Gastrocnemius medialis (tissue), 4 donors: ENCODE measurements around the gene NR1H3. TPM values are rescaled to one million over a fixed set of nuclear protein-coding genes. Genes with fewer than 3 reads are reported as not detected.
"Not testable (repeated sequence)": the region's sequence is repeated elsewhere in the genome, so short reads cannot be mapped to it uniquely, and the experiment has no call there.

Experiments used
- ATAC-seq, 2 donors: fragments of 150-250 bp; one replicate each; pipeline ENCODE4 v1.9.1; 2016
- DNase-seq, 2 donors: peaks; one replicate each; pipeline ENCODE4 v3.0.0-alpha.2; 2019
- H3K27ac ChIP-seq, 4 donors: fragments of 200-600 bp; sonication (generic); 1 replicate in 1 of 4; 2 replicates in 3 of 4; pipeline ENCODE4 v1.5.1; 2016 to 2018; ENCODE audit warnings: mild to moderate bottlenecking in 2 of 4, moderate library complexity in 1 of 4
- H3K27me3 ChIP-seq, 3 donors: fragments of 200-600 bp; sonication (generic) in 2 of 3; 1 replicate in 1 of 3; 2 replicates in 2 of 3; pipeline versions ENCODE4 v1.5.1 to v1.6.0; 2016 to 2019; ENCODE audit warnings: mild to moderate bottlenecking in 1 of 3, moderate library complexity in 1 of 3
- H3K36me3 ChIP-seq, 2 donors: fragments of 200-600 bp; sonication (generic) in 1 of 2; one replicate each; pipeline ENCODE4 v1.5.1; 2017 to 2018
- H3K4me1 ChIP-seq, 2 donors: fragments of 200-600 bp; sonication (generic) in 1 of 2; one replicate each; pipeline ENCODE4 v1.5.1; 2016 to 2017; ENCODE audit warnings: mild to moderate bottlenecking in 2 of 2
- H3K4me3 ChIP-seq, 4 donors: fragments of 200-600 bp; sonication (generic) in 3 of 4; 1 replicate in 1 of 4; 2 replicates in 3 of 4; pipeline ENCODE4 v1.5.1; 2016 to 2019; ENCODE audit warnings: mild to moderate bottlenecking in 2 of 4
- H3K9me3 ChIP-seq, 3 donors: fragments of 200-600 bp; sonication (generic) in 2 of 3; 1 replicate in 1 of 3; 2 replicates in 2 of 3; pipeline ENCODE4 v1.5.1; 2016 to 2019
- CTCF ChIP-seq, 5 experiments: fragments of 450-650 bp in 3 of 5; fragments of 200-600 bp in 2 of 5; sonication (generic) in 2 of 5; IDR thresholded peaks in 4 of 5; conservative IDR thresholded peaks in 1 of 5; 1 replicate in 4 of 5; 2 replicates in 1 of 5; pipeline ENCODE4 v1.5.1; 2016 to 2019; ENCODE audit warnings: antibody characterized with exemption in 5 of 5, mild to moderate bottlenecking in 3 of 5, moderate library complexity in 3 of 5
- POLR2A ChIP-seq, 2 donors: fragments of 450-650 bp; IDR thresholded peaks; one replicate each; pipeline ENCODE4 v1.6.1; 2017; ENCODE audit warnings: antibody characterized with exemption in 2 of 2, mild to moderate bottlenecking in 2 of 2, moderate library complexity in 2 of 2
- in situ Hi-C, 4 donors: fragments of 200-750 bp; cut with MboI; loops; one replicate each; pipeline versions ENCODE4 v1.15.0 to v1.8.0; 2017; ENCODE audit warnings: low sequenced_read_pairs in 4 of 4
- intact Hi-C: fragments of 100-400 bp; cut with DNase I; formaldehyde crosslinking; loops from one replicate; pipeline ENCODE4 v1.15.1; 2023; ENCODE audit warnings: low total_unique reads
- total RNA-seq, 4 donors: library from RNA; depleted of rRNA; stranded (reverse); fragments of >200 nt; gene quantifications; one replicate each; pipeline versions ENCODE4 v1.1.0 to v1.2.3, GENCODE V29; 2016

The NR1H3 gene
- total RNA-seq, 4 donors from 2014 or later = 7.9 to 16.3 (median 12.1) TPM

- ATAC-seq = no peak
- peaks cover 4 to 72% of the 10 kb centered on the region in 2 donors for H3K36me3 ChIP-seq
- peaks cover 18% of the 10 kb centered on the region in 2 donors for H3K4me1 ChIP-seq
- H3K9me3 ChIP-seq = no peaks in the 10 kb centered on the region
- no peak overlapping the region for H3K4me3 ChIP-seq
- DNase-seq = no peak
- H3K27ac ChIP-seq = peak overlapping the region; percentile 4 to 81 (median 40)
- in situ Hi-C loops = no loop called here
- no peaks in the 10 kb centered on the region for H3K27me3 ChIP-seq
- TF ChIP-seq CTCF (IDR thresholded peaks at IDR 0.05 in 4 of 5, conservative IDR thresholded peaks at IDR 0.05 in 1 of 5) (no peak), POLR2A (IDR thresholded peaks at IDR 0.05) (no peak)
- intact Hi-C loops = no loop called here
Measured at GRCh38 chr11:47306484-47306844, 48.7 kb downstream of the NR1H3 start.

- in situ Hi-C loops = no loop called here
- no peaks in the 10 kb centered on the region for H3K27me3 ChIP-seq
- intact Hi-C loops = no loop called here
- no peak for ATAC-seq
- H3K4me3 ChIP-seq = no peak overlapping the region
- peaks cover 18% of the 10 kb centered on the region in 2 donors for H3K4me1 ChIP-seq
- H3K9me3 ChIP-seq = no peaks in the 10 kb centered on the region
- H3K27ac ChIP-seq = no peak overlapping the region
- H3K36me3 ChIP-seq = peaks cover 4 to 74% of the 10 kb centered on the region in 2 donors
- TF ChIP-seq CTCF (IDR thresholded peaks at IDR 0.05 in 4 of 5, conservative IDR thresholded peaks at IDR 0.05 in 1 of 5) = no peak
- TF ChIP-seq POLR2A (IDR thresholded peaks at IDR 0.05) = no peak
- no peak for DNase-seq
Measured at GRCh38 chr11:47308050-47308823, 50.4 kb downstream of the NR1H3 start.

- intact Hi-C loops = no loop called here
- Histone ChIP-seq H3K36me3 (peaks cover 0 to 85% of the 10 kb centered on the region in 2 donors), H3K27ac (no peak overlapping the region), H3K4me3 (no peak overlapping the region), H3K9me3 (no peaks in the 10 kb centered on the region), H3K27me3 (no peaks in the 10 kb centered on the region), H3K4me1 (no peaks in the 10 kb centered on the region)
- DNase-seq = no peak
- in situ Hi-C loops = no loop called here
- no peak for ATAC-seq
- TF ChIP-seq POLR2A (IDR thresholded peaks at IDR 0.05) (no peak), CTCF (IDR thresholded peaks at IDR 0.05 in 4 of 5, conservative IDR thresholded peaks at IDR 0.05 in 1 of 5) (no peak)
Measured at GRCh38 chr11:47314992-47315391, 57.2 kb downstream of the NR1H3 start.

GRCh38 chr11:47316501-47316900, 58.7 kb downstream of the NR1H3 start:
- ATAC-seq, H3K9me3 ChIP-seq, H3K27ac ChIP-seq, in situ Hi-C loops, intact Hi-C loops, H3K4me3 ChIP-seq, DNase-seq, H3K27me3 ChIP-seq, H3K4me1 ChIP-seq: not testable (repeated sequence)
- peaks cover 0 to 74% of the 10 kb centered on the region in 2 donors for H3K36me3 ChIP-seq

GRCh38 chr11:47317064-47317828, 59.5 kb downstream of the NR1H3 start:
- Histone ChIP-seq H3K4me1 (no peaks in the 10 kb centered on the region), H3K9me3 (no peaks in the 10 kb centered on the region), H3K27me3 (no peaks in the 10 kb centered on the region), H3K36me3 (peaks cover 0 to 74% of the 10 kb centered on the region in 2 donors), H3K4me3 (no peak overlapping the region), H3K27ac (no peak overlapping the region)
- intact Hi-C loops = no loop called here
- ATAC-seq (no peak), DNase-seq (no peak)
- TF ChIP-seq CTCF (IDR thresholded peaks at IDR 0.05 in 4 of 5, conservative IDR thresholded peaks at IDR 0.05 in 1 of 5) = no peak
- no peak for TF ChIP-seq POLR2A (IDR thresholded peaks at IDR 0.05)
- in situ Hi-C loops = no loop called here
